Ovary (tissue), 9 donors: Measurements from ENCODE around the gene RAPGEF6. TPM values are rescaled to one million over a fixed set of nuclear protein-coding genes. Genes with fewer than 3 reads are reported as not detected.
"Not testable (repeated sequence)": the region's sequence is repeated elsewhere in the genome, so short reads cannot be mapped to it uniquely, and the experiment has no call there.

Experiments used
- DNase-seq, 5 donors: peaks; one replicate each; pipeline ENCODE4 v3.0.0-alpha.2; 2019 to 2020
- H3K27ac ChIP-seq, 2 donors: fragments of 200-600 bp; one replicate each; pipeline versions ENCODE4 v1.5.1 to v1.8.0; 2019 to 2022
- H3K27me3 ChIP-seq: fragments of 200-600 bp; one replicate; pipeline ENCODE4 v1.8.0; 2022
- H3K36me3 ChIP-seq: fragments of 200-600 bp; sonication (generic); one replicate; pipeline ENCODE4 v1.5.1; 2019
- H3K4me1 ChIP-seq: one replicate; pipeline ENCODE4 v1.8.1; 2013; ENCODE audit warnings: mild to moderate bottlenecking, moderate library complexity; ENCODE audit not compliant: insufficient read depth
- H3K4me3 ChIP-seq: fragments of 200-600 bp; sonication (generic); one replicate; pipeline ENCODE4 v1.5.1; 2017
- H3K9me3 ChIP-seq, 2 donors: fragments of 200-600 bp in 1 of 2; sonication (generic) in 1 of 2; one replicate each; pipeline versions ENCODE4 v1.5.1 to v1.8.1; 2013 to 2019; ENCODE audit warnings: mild to moderate bottlenecking in 1 of 2, moderate library complexity in 1 of 2
- EP300 ChIP-seq: sonication (generic); formaldehyde crosslinking; IDR thresholded peaks from one replicate; pipeline ENCODE4 v1.6.1; 2017; ENCODE audit warnings: antibody characterized with exemption
- POLR2A ChIP-seq: fragments of 450-650 bp; IDR thresholded peaks from one replicate; pipeline ENCODE4 v1.6.1; 2017; ENCODE audit warnings: antibody characterized with exemption, mild to moderate bottlenecking, moderate library complexity
- WGBS, 3 donors: extraction: QIAGEN DNeasy Blood & Tissue Kit in 1 of 3; methylation state at CpG; one replicate each; pipeline versions ENCODE4 v1.1.5 to v1.1.7; 2013 to 2017; 5-methylcytosine and 5-hydroxymethylcytosine counted together
- intact Hi-C, 4 donors: fragments of 100-400 bp; cut with DNase I; formaldehyde crosslinking; loops; one replicate each; pipeline versions ENCODE4 v1.11.0 to v1.15.1; 2022 to 2023
- polyA plus RNA-seq, 2 donors: library from polyadenylated mRNA; stranded (reverse); fragments of 200-250 nt in 1 of 2; fragments of 350-450 nt in 1 of 2; fragmentation: Illumina TruSeq in 1 of 2; extraction: RNeasy Lipid Tissue Mini Kit (QIAGEN cat#74804) in 1 of 2; gene quantifications; one replicate each; pipeline ENCODE4 v1.2.3, GENCODE V29; 2013 to 2014
- total RNA-seq, 7 donors: library from RNA; depleted of rRNA in 2 of 7; stranded (reverse); fragments of >200 nt in 2 of 7; fragmentation: NEBNext Ultra II Directional in 3 of 7; extraction: Animal tissue kit (Norgen Biotek cat#: 25700) in 3 of 7; gene quantifications; one replicate each; pipeline versions ENCODE4 v1.1.0 to v1.2.4, GENCODE V29; 2016 to 2023
- TF ChIP-seq, protein P1 (sequence below), 3 donors: fragments of 450-650 bp in 2 of 3; fragments of 200-600 bp in 1 of 3; IDR thresholded peaks; one replicate each; pipeline versions ENCODE4 v1.5.1 to v1.8.0; 2016 to 2022; ENCODE audit warnings: antibody characterized with exemption in 3 of 3, mild to moderate bottlenecking in 1 of 3
- donor health status: DM: no; HTN: no; CAD: no; lungs with moderate emphysema.
- donor health status: DM: no; HTN: no; CAD: no.
- donor health status: Bipolar disorder and iron deficiency.
- donor health status: DM: yes; HTN: yes; CAD: no.
- donor health status: DM: no; HTN: no; CAD: no.
- donor health status: DM: yes; HTN: yes; CAD: no.

RAPGEF6 gene
- total and polyA plus RNA-seq, 9 donors = 4.2 to 25.8 (median 18.5) TPM

DNA sequence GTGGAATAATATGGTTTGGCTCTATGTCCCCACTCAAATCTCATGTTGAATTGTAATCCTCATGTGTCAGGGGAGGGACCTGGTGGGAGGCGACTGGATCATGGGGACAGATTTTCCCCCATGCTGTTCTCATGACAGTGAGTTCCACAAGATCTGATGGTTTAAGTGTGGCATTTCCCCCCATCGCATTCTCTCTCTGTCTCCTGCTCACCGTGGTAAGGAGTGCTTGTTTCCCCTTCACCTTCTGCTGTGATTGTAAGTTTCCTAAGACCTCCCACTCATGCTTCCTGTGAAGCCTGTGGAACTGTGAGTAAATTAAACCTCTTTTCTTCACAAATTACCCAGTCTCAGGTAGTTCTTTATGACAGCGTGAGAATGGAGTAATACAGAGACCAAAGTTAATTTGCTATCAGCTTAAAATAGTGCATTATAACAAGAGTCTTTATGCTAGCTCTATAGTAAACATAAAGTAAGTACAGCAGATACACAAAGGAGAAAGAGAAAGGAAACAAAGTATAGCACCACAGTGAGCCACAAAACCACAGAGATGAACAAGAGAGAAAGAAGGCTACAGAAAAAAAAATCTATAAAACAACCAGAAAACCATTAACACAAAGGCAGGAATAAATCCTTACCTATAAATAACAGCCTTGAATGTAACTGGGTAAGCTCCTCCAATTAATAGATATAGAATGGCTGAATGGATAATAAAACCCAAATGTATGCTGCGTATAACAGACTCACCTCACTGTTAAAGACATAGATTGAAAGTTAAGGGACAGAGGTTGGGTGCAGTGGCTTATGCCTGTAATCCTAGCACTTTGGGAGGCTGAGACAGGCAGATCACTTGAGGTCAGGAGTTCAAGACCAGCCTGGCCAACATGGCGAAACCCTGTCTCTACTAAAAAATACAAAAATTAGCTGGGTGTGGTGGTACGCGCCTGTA lies 39.7 kb downstream of the RAPGEF6 start:
- 95 to 97% (median 96%) methylated on average over 8 of the region's 8 CpGs for WGBS, 3 donors
- Histone ChIP-seq H3K4me1 (peaks cover 3% of the 10 kb centered on the region), H3K27ac (no peak overlapping the region), H3K27me3 (no peaks in the 10 kb centered on the region), H3K36me3 (no peaks in the 10 kb centered on the region), H3K9me3 (no peaks in the 10 kb centered on the region), H3K4me3 (no peak overlapping the region)
- intact Hi-C loops = loop anchor here in 1 of 4 donors (10.0 kb wide), 1 partner anchor 409 kb away; no protein-coding TSS in a partner anchor
- no peak for DNase-seq
- TF ChIP-seq, protein P1, sequence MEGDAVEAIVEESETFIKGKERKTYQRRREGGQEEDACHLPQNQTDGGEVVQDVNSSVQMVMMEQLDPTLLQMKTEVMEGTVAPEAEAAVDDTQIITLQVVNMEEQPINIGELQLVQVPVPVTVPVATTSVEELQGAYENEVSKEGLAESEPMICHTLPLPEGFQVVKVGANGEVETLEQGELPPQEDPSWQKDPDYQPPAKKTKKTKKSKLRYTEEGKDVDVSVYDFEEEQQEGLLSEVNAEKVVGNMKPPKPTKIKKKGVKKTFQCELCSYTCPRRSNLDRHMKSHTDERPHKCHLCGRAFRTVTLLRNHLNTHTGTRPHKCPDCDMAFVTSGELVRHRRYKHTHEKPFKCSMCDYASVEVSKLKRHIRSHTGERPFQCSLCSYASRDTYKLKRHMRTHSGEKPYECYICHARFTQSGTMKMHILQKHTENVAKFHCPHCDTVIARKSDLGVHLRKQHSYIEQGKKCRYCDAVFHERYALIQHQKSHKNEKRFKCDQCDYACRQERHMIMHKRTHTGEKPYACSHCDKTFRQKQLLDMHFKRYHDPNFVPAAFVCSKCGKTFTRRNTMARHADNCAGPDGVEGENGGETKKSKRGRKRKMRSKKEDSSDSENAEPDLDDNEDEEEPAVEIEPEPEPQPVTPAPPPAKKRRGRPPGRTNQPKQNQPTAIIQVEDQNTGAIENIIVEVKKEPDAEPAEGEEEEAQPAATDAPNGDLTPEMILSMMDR (IDR thresholded peaks at IDR 0.05) = no peak
- TF ChIP-seq POLR2A (no peak), EP300 (no peak)

DNA sequence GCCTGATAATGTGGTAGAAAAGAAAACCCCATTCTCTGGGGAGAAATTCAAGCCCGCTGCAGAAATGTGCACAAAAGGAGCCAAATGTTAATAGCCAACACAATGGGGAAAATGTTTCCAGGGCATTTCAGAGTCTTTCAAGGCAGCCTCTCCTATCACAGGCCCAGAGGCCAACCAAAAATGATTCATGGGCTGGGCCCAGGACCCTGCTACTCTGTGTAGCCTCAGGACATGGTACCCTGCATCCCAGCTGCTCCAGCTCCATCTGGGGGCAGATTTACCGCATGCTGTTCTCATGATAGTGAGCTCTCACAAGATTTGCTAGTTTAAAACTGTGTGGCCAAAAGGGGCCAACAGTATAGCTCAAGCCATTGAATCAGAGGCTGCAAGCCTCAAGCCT lies 41.1 kb downstream of the RAPGEF6 start:
- Histone ChIP-seq H3K4me1 (peaks cover 4% of the 10 kb centered on the region), H3K4me3 (no peak overlapping the region), H3K9me3 (no peaks in the 10 kb centered on the region), H3K27ac (no peak overlapping the region), H3K27me3 (no peaks in the 10 kb centered on the region), H3K36me3 (no peaks in the 10 kb centered on the region)
- 87 to 90% (median 88%) methylated on average over 2 of the region's 2 CpGs for WGBS, 3 donors
- intact Hi-C loops = loop anchor here in 2 of 4 donors (5.0 to 10.0 kb wide), 2 partner anchors 411 to 413 kb away; no protein-coding TSS in a partner anchor
- no peak for DNase-seq
- TF ChIP-seq EP300 (no peak), POLR2A (no peak)
- TF ChIP-seq, protein P1 (IDR thresholded peaks at IDR 0.05) = no peak

DNA sequence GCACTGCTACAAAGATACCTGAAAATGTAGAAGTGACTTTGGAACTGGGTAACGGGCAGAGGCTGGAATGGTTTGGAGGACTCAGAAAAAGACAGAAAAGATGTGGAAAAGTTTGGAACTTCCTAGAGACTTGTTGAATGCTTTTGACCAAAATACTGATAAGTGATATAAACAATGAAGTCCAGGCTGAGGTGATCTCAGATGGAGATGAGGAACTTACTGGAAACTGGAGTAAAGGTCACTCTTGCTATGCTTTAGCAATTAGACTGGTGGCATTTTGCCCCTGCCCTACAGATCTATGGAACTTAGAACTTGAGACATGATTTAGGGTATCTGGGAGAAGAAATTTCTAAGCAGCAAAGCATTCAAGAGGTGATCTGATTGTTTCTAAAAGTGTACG lies 41.6 kb downstream of the RAPGEF6 start:
- WGBS, 3 donors = 77 to 88% (median 78%) methylated on average over 2 of the region's 2 CpGs
- intact Hi-C loops = loop anchor here in 2 of 4 donors (5.0 to 10.0 kb wide), 2 partner anchors 411 to 414 kb away; no protein-coding TSS in a partner anchor
- H3K9me3 ChIP-seq = not testable (repeated sequence)

DNA sequence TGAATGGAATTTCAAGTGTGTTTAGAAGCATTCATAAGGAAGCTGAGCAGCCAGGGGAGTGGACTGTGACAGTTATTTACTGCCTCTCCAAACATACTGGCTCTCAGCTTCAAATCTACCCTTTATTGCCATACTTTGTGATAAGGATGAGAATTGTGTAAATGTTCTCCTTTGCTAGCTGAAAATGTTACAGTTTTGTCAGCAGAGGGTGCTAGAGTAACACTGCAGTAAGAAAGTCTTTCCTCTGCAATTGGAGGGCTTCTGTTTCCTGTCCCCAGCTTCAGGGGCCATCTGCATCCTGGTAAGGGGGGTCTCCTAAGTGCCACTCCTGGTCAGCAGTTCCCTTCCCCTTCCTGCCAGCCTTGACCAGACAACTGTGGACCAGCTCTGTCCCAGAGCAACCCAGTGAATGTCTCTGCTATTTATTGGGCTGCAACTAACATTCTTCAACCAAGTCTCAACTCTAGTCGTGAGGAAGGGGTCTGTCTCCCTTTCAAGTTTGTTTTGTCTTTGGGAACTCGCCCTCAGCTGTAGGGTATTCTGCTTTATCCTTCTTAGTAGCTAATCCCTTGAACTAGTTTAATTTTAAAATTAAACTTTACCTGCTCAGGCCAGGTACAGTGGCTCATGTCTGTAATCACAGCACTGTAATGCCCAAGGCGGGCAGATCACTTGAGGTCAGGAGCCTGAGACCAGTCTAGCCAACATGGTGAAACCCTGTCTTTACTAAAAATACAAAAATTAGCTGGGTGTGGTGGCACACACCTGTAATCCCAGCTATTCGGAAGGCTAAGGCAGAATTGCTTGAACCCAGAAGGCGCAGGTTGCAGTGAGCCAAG lies 45.3 kb downstream of the RAPGEF6 start:
- Histone ChIP-seq H3K4me1 (peaks cover 4% of the 10 kb centered on the region), H3K27ac (no peak overlapping the region), H3K27me3 (no peaks in the 10 kb centered on the region), H3K36me3 (no peaks in the 10 kb centered on the region), H3K4me3 (no peak overlapping the region), H3K9me3 (no peaks in the 10 kb centered on the region)
- TF ChIP-seq, protein P1 (IDR thresholded peaks at IDR 0.05) = peak; percentile 70 to 83 (median 72)
- TF ChIP-seq EP300 (no peak), POLR2A (no peak)
- 67 to 72% (median 69%) methylated on average over 5 of the region's 5 CpGs for WGBS, 3 donors
- intact Hi-C loops = loop anchor here in 3 of 4 donors (5.0 to 10.0 kb wide), 4 partner anchors 415 to 475 kb away; partner anchors contain the start of gene IL3 (in 3 of the 3)
- peak in 2 of 5 donors; percentile 22 to 25 for DNase-seq

More for the DNA sequence above, 41.6 kb downstream of the RAPGEF6 start:
- not testable (repeated sequence) for H3K27me3 ChIP-seq, H3K27ac ChIP-seq, H3K36me3 ChIP-seq, H3K4me3 ChIP-seq, DNase-seq, H3K4me1 ChIP-seq
